ENCODE data around the gene RPS6KA1.

GRCh38 chr1:26533951-26534509, 4.5 kb downstream of the RPS6KA1 start:
- TF ChIP-seq, protein P1, sequence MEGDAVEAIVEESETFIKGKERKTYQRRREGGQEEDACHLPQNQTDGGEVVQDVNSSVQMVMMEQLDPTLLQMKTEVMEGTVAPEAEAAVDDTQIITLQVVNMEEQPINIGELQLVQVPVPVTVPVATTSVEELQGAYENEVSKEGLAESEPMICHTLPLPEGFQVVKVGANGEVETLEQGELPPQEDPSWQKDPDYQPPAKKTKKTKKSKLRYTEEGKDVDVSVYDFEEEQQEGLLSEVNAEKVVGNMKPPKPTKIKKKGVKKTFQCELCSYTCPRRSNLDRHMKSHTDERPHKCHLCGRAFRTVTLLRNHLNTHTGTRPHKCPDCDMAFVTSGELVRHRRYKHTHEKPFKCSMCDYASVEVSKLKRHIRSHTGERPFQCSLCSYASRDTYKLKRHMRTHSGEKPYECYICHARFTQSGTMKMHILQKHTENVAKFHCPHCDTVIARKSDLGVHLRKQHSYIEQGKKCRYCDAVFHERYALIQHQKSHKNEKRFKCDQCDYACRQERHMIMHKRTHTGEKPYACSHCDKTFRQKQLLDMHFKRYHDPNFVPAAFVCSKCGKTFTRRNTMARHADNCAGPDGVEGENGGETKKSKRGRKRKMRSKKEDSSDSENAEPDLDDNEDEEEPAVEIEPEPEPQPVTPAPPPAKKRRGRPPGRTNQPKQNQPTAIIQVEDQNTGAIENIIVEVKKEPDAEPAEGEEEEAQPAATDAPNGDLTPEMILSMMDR (IDR thresholded peaks at IDR 0.05), result no peak
- TF ChIP-seq POLR2A (IDR thresholded peaks at IDR 0.05), result no peak

Data from Peyer's patch (tissue), 4 donors.